ENCODE data around the gene FNDC10.

FNDC10 gene

DNA sequence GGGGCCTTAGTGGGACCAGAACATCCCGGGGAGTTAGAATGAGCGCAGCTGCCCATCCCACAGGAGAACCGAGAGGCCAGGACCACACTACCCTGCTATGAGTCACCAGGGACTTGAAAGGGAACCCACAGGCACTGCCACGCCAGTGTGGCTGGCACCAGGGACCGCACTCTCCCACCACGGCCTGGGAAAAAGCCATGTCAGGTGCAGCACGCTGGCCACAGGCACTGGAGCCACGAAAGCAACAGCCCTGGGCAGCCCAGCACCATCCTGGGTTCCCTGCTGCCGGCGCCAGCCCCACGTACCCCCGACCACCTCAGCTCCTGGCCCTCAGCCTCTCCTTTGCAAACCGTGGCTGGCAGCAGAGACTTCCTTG, 45.4 kb downstream of the FNDC10 start:
- Histone ChIP-seq H3K27me3 (ENCODE audit: insufficient read depth, low read length) (no peaks in the 10 kb centered on the region), H3K27ac (ENCODE audit: low read length) (no peak overlapping the region), H3K36me3 (ENCODE audit: insufficient read depth, low read depth, low read length) (peaks cover 9% of the 10 kb centered on the region; the same call in 1 of the 2 replicates), H3K4me3 (ENCODE audit: low read length) (no peak overlapping the region), H3K9me3 (ENCODE audit: insufficient read depth, low read depth, low read length) (no peaks in the 10 kb centered on the region), H3K4me1 (ENCODE audit: insufficient read depth, low read length) (no peaks in the 10 kb centered on the region), H3K9ac (ENCODE audit: low read depth, low read length) (no peak overlapping the region)

DNA sequence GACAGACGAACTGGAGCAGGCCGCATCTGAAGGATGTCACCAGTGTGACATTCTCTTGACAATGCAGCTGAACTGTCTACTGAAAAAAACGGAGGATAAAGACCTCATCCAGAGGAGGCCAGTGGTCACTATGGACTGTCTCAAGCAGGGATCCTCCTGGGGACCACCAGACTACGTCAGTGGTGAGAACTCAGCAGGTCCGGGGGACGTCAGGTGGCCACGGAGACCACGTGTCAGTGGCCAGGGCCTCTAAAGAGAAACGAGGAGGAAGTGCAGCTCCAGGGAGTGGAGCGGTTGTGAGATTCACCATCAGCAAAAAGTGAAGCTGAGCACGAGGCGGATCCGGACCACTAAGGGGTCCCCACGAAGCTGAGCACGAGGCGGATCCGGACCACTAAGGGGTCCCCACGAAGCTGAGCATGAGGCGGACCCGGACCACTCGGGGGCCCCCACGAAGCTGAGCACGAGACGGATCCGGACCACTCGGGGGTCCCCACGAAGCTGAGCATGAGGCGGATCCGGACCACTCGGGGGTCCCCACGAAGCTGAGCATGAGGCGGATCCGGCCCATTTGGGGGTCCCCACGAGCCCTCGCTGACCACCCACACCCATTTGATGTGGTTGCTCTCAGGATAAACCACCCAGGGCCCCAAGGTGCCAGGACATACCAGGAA, 46.0 kb downstream of the FNDC10 start:
- Histone ChIP-seq H3K9me3 (ENCODE audit: insufficient read depth, low read depth, low read length) (no peaks in the 10 kb centered on the region), H3K4me3 (ENCODE audit: low read length) (no peak overlapping the region), H3K9ac (ENCODE audit: low read depth, low read length) (no peak overlapping the region), H3K36me3 (ENCODE audit: insufficient read depth, low read depth, low read length) (peaks cover 7% of the 10 kb centered on the region; the same call in 1 of the 2 replicates), H3K27me3 (ENCODE audit: insufficient read depth, low read length) (no peaks in the 10 kb centered on the region), H3K27ac (ENCODE audit: low read length) (no peak overlapping the region), H3K4me1 (ENCODE audit: insufficient read depth, low read length) (no peaks in the 10 kb centered on the region)

GRCh38 chr1:1552263-1552639, 47.7 kb downstream of the FNDC10 start:
- Histone ChIP-seq H3K9me3 (ENCODE audit: insufficient read depth, low read depth, low read length) (no peaks in the 10 kb centered on the region), H3K27me3 (ENCODE audit: insufficient read depth, low read length) (no peaks in the 10 kb centered on the region), H3K36me3 (ENCODE audit: insufficient read depth, low read depth, low read length) (0 out of 2 replicates have a peak, but pooled peaks cover 3% of the 10 kb centered on the region), H3K9ac (ENCODE audit: low read depth, low read length) (no peak overlapping the region), H3K27ac (ENCODE audit: low read length) (no peak overlapping the region), H3K4me1 (ENCODE audit: insufficient read depth, low read length) (no peaks in the 10 kb centered on the region), H3K4me3 (ENCODE audit: low read length) (no peak overlapping the region)

GRCh38 chr1:1551524-1552262, 48.2 kb downstream of the FNDC10 start:
- H3K27ac ChIP-seq (ENCODE audit: low read length) = no peak overlapping the region

DNA sequence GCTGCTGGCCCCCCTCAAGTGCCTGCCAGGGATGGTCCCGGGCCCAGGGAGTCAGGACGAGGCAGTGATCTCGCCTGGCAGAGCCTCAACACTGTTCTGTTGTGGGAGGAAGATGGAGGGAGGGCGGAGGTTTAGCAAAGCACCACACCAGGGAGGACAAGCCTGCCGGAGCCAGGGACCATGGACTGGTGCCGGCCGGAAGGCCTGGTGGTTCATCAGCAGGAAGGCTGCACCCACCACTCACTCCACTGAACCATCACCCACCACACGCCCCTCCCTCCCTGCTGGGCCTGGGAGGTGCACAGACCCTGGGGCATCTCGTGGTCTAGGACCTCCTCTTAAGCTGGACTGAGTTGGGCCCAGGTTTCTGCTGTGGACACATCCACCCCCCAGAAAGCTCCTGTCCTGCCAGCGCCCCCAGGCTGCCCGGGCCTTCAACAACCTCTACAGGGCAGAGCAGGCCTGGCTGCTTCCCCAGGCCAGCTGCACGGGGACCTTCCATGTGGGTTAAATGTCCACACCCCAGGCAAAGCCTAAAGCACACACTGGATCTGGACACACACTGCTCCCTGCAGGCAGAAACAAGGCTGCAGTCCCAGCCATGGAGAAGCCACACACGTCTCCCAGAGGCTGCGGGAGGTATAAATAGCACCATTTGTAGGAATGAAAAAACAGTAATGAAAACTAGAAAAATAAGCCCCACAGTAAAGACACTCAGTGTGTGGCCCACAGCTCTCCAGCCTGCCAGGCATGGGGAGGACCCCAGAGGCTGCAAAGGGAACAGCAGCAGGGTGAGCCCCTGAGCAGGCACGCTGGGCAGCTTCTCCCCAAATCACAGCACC, 49.1 kb downstream of the FNDC10 start:
- no peaks in the 10 kb centered on the region for H3K27me3 ChIP-seq (ENCODE audit: insufficient read depth, low read length)
- H3K36me3 ChIP-seq (ENCODE audit: insufficient read depth, low read depth, low read length) = 0 out of 2 replicates have a peak, but pooled peaks cover 5% of the 10 kb centered on the region
- no peak overlapping the region for H3K4me3 ChIP-seq (ENCODE audit: low read length)
- no peak overlapping the region for H3K27ac ChIP-seq (ENCODE audit: low read length)
- no peak overlapping the region for H3K9ac ChIP-seq (ENCODE audit: low read depth, low read length)
- no peaks in the 10 kb centered on the region for H3K9me3 ChIP-seq (ENCODE audit: insufficient read depth, low read depth, low read length)
- no peaks in the 10 kb centered on the region for H3K4me1 ChIP-seq (ENCODE audit: insufficient read depth, low read length)

More at GRCh38 chr1:1551524-1552262, 48.2 kb downstream of the FNDC10 start:
- Histone ChIP-seq H3K9ac (ENCODE audit: low read depth, low read length) (no peak overlapping the region), H3K4me1 (ENCODE audit: insufficient read depth, low read length) (no peaks in the 10 kb centered on the region), H3K4me3 (ENCODE audit: low read length) (no peak overlapping the region), H3K9me3 (ENCODE audit: insufficient read depth, low read depth, low read length) (no peaks in the 10 kb centered on the region), H3K27me3 (ENCODE audit: insufficient read depth, low read length) (no peaks in the 10 kb centered on the region), H3K36me3 (ENCODE audit: insufficient read depth, low read depth, low read length) (0 out of 2 replicates have a peak, but pooled peaks cover 5% of the 10 kb centered on the region)

DNA sequence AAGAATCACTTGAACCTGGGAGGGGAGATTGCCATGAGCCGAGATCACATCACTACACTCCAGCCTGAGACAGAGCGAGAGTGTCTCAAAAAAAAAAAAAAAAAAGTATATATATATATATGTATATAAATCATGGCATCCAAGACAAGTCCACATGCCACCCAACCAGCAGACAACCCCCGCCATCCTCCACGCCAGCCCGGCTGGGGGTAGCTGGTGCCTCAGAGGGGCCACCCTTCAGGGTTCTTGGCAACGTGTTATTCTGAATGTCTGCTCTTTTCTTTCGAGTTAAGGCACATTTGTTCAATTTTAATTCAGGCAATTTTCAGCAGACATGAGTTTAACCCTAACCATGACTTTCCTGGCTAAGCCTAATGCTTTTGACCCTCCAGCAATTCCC, 49.8 kb downstream of the FNDC10 start:
- Histone ChIP-seq H3K27ac (ENCODE audit: low read length) (no peak overlapping the region), H3K36me3 (ENCODE audit: insufficient read depth, low read depth, low read length) (0 out of 2 replicates have a peak, but pooled peaks cover 5% of the 10 kb centered on the region), H3K9ac (ENCODE audit: low read depth, low read length) (no peak overlapping the region), H3K9me3 (ENCODE audit: insufficient read depth, low read depth, low read length) (no peaks in the 10 kb centered on the region), H3K4me3 (ENCODE audit: low read length) (no peak overlapping the region), H3K4me1 (ENCODE audit: insufficient read depth, low read length) (no peaks in the 10 kb centered on the region), H3K27me3 (ENCODE audit: insufficient read depth, low read length) (no peaks in the 10 kb centered on the region)

DNA sequence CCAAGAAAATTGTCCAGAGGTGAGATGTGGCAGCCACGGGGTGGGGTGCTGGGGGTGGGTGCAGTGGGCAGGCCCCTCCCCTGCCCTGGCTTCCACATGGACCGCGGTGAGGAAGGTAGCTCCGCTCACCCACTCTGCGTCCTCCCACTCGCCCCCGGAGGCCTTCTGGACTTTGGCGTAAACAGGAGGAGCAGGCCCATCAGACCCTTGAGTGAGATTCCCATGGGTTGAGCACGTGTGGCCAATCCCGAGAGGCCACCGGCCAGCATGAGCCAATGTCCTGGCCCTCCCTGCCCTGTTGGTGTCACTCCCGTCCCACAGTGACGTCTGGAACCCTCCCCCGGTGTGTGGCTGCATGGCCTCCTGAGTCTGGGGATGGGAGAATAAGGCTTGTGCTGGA, 51.3 kb downstream of the FNDC10 start:
- no peak overlapping the region for H3K4me3 ChIP-seq (ENCODE audit: low read length)
- H3K36me3 ChIP-seq (ENCODE audit: insufficient read depth, low read depth, low read length) = 0 out of 2 replicates have a peak, but pooled peaks cover 5% of the 10 kb centered on the region
- H3K4me1 ChIP-seq (ENCODE audit: insufficient read depth, low read length) = no peaks in the 10 kb centered on the region
- no peak overlapping the region for H3K9ac ChIP-seq (ENCODE audit: low read depth, low read length)
- no peaks in the 10 kb centered on the region for H3K27me3 ChIP-seq (ENCODE audit: insufficient read depth, low read length)
- no peak overlapping the region for H3K27ac ChIP-seq (ENCODE audit: low read length)
- no peaks in the 10 kb centered on the region for H3K9me3 ChIP-seq (ENCODE audit: insufficient read depth, low read depth, low read length)
